Measurements from ENCODE around the gene NDUFS1. TPM values are rescaled to one million over a fixed set of nuclear protein-coding genes. Genes with fewer than 3 reads are reported as not detected.

Gene NDUFS1
- total and polyA plus RNA-seq, 2 of the 4 experiments (the other 2 are of a cell fraction), result 72.1 to 118 TPM

- H4K20me1 ChIP-seq (ENCODE audit: insufficient read depth, low read length), result no peaks in the 10 kb centered on the region
- no CpG with 5 or more reads among the region's 7 CpGs for WGBS, 2 experiments (ENCODE audit: extremely low coverage in 2 of 2, insufficient read length in 1 of 2)
- H3K36me3 ChIP-seq (ENCODE audit: control insufficient read depth, insufficient read depth, low read length), result no peaks in the 10 kb centered on the region
- H3K9ac ChIP-seq (ENCODE audit: low read depth, low read length), result no peak overlapping the region
- H3K56ac ChIP-seq (ENCODE audit: extremely low read depth, insufficient read depth, low read length), result no peak overlapping the region
- no peaks in the 10 kb centered on the region for H3K79me1 ChIP-seq (ENCODE audit: low read depth in 1 of 2, low read length in 2 of 2)
- DNase-seq, result no peak
- H2AFZ ChIP-seq (replicated peaks; ENCODE audit: low read length, poor library complexity), result no peak overlapping the region
- H3K4me2 ChIP-seq (ENCODE audit: low read depth, low read length), result no peak overlapping the region
- no peak overlapping the region for H2BK5ac ChIP-seq (ENCODE audit: low read depth, low read length, poor library complexity, severe bottlenecking)
- H4K91ac ChIP-seq (ENCODE audit: insufficient read depth, low read depth, low read length), result no peak overlapping the region
- no TSS peak for BruUV-seq (replicated peaks)
- H2BK15ac ChIP-seq (ENCODE audit: low read depth, low read length), result no peak overlapping the region
- ChIA-PET CTCF (no interaction called here), POLR2A (ENCODE audit: unreplicated experiment) (no interaction called here)
- peaks cover 2% of the 10 kb centered on the region for H3K4me1 ChIP-seq (ENCODE audit: control insufficient read depth, insufficient read depth, low read length)
- dilution Hi-C loops (cut with HindIII; ENCODE audit: low sequenced_read_pairs, unreplicated experiment), result no loop called here
- no peak overlapping the region for H3K4ac ChIP-seq (ENCODE audit: low read depth, low read length)
- no peak overlapping the region for H2BK120ac ChIP-seq (ENCODE audit: low read depth, low read length)
- H3K18ac ChIP-seq (ENCODE audit: low read depth, low read length), result no peak overlapping the region
- H3K4me3 ChIP-seq (ENCODE audit: insufficient read depth, low read depth, low read length), result no peak overlapping the region
- H3K27me3 ChIP-seq (ENCODE audit: control insufficient read depth, insufficient read depth, low read length), result no peaks in the 10 kb centered on the region
- TF ChIP-seq POLR2A (IDR thresholded peaks at IDR 0.05; ENCODE audit: low read depth, low read length), result no peak
- no peak for TF ChIP-seq BHLHE40 (IDR thresholded peaks at IDR 0.05; ENCODE audit: low read depth, low read length)
- no peak overlapping the region for H2AK5ac ChIP-seq (ENCODE audit: low read depth, low read length)
- no peak overlapping the region for H4K5ac ChIP-seq (ENCODE audit: low read depth, low read length)
- intact Hi-C loops (cut with micrococcal nuclease), result no loop called here
- H3K23ac ChIP-seq (ENCODE audit: low read depth, low read length), result no peak overlapping the region
- no peaks in the 10 kb centered on the region for H3K9me1 ChIP-seq (ENCODE audit: insufficient read depth, low read length)
- H3K27ac ChIP-seq (ENCODE audit: insufficient read depth, low read length), result no peak overlapping the region
- no peak overlapping the region for H2AK9ac ChIP-seq (replicated peaks; ENCODE audit: low read depth, low read length, poor library complexity)
- ATAC-seq (ENCODE audit: low read depth), result no peak
- no peak overlapping the region for H4K8ac ChIP-seq (ENCODE audit: low read depth in 2 of 2, low read length in 2 of 2)
- in situ Hi-C loops (cut with MboI; ENCODE audit: low sequenced_read_pairs), result no loop called here
- H3K9me3 ChIP-seq (ENCODE audit: control insufficient read depth, insufficient read depth, low read length), result no peaks in the 10 kb centered on the region
- H3K14ac ChIP-seq (replicated peaks; ENCODE audit: low read depth, low read length), result no peak overlapping the region
- no peak overlapping the region for H2BK20ac ChIP-seq (ENCODE audit: low read depth, low read length)
Observed at GRCh38 chr2:206108713-206109112, 50.5 kb downstream of the NDUFS1 start.

All from IMR-90 (cell line).